Fibroblast of villous mesenchyme (primary cell): ENCODE measurements around the gene ZNF280D. TPM values are rescaled to one million over a fixed set of nuclear protein-coding genes. Genes with fewer than 3 reads are reported as not detected.

Experiments used
- DNase-seq: peaks from one replicate; pipeline ENCODE4 v3.0.0-alpha.2; 2010; ENCODE audit warnings: low read depth
- H3K4me3 ChIP-seq: 2 replicates; pipeline ENCODE4 v1.5.1; 2011; ENCODE audit warnings: low read depth, mild to moderate bottlenecking, low read length
- total RNA-seq: library from RNA; depleted of rRNA; stranded (reverse); fragments of >200 nt; gene quantifications from 2 replicates; pipeline ENCODE4 v1.2.3, GENCODE V29; 2012
- TF ChIP-seq, protein P1 (sequence below): IDR thresholded peaks from 2 replicates; pipeline ENCODE4 v1.5.1; 2012; ENCODE audit warnings: low read depth, mild to moderate bottlenecking, low read length; ENCODE audit not compliant: insufficient read depth

The ZNF280D gene
- total RNA-seq, 1 donor = 51.8 TPM

- TF ChIP-seq, protein P1, sequence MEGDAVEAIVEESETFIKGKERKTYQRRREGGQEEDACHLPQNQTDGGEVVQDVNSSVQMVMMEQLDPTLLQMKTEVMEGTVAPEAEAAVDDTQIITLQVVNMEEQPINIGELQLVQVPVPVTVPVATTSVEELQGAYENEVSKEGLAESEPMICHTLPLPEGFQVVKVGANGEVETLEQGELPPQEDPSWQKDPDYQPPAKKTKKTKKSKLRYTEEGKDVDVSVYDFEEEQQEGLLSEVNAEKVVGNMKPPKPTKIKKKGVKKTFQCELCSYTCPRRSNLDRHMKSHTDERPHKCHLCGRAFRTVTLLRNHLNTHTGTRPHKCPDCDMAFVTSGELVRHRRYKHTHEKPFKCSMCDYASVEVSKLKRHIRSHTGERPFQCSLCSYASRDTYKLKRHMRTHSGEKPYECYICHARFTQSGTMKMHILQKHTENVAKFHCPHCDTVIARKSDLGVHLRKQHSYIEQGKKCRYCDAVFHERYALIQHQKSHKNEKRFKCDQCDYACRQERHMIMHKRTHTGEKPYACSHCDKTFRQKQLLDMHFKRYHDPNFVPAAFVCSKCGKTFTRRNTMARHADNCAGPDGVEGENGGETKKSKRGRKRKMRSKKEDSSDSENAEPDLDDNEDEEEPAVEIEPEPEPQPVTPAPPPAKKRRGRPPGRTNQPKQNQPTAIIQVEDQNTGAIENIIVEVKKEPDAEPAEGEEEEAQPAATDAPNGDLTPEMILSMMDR = no peak
- DNase-seq = no peak
- no peak overlapping the region for H3K4me3 ChIP-seq
These were observed 93.7 kb downstream of the ZNF280D start for GRCh38 chr15:56639631-56640030.

GRCh38 chr15:56631765-56632164 is 101.5 kb downstream of the ZNF280D start:
- no peak for DNase-seq
- TF ChIP-seq, protein P1 = no peak
- no peak overlapping the region for H3K4me3 ChIP-seq

DNA sequence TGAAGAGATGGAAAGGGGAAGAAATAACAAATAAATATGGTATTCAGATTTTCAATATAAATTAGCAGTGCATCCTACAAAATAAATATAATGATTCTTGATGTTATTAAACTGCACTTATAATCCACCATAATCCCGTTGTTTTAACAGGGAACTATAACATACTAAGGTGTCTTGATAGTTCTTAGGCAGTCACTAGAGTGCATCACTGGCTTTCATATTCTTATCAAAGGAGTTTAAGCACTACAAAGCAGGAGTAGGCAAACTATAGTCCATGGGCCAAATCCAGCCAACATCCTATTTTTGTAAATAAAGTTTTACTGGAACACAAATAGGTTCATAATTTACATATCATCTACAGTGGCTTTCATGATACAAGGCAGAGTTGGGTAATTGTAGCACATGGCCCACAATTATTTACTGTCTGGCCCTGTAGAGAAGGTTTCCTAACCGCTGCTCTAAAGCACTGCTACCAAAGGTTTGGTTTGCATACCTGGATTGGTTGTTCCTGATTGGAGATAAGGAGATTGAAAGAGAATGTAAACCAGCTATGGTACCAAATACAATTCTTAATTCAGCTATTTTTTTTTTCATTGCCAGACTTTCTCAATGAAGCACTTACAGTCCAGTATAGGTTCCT is 104.3 kb downstream of the ZNF280D start:
- H3K4me3 ChIP-seq = no peak overlapping the region
- peak; percentile 32 for DNase-seq
- TF ChIP-seq, protein P1 = no peak

DNA sequence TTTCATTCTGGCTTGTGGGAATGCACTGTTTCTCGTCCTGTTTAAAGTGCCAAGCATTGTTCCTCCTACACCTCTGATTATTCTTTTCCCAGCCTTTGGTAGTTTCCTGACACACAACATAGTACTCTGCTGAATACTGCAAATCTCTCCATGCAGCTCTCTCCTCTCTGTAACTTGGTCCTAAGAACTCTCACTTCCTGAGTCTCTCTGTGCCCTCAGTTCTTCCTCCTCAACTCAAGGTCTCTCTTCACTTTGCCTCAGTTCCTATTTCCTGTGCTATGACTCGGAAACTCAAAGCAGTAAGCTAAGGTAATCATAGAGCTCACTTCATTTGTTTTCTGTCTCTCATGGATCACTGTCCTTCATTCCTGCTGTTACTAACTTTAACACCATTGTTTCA is 113.4 kb downstream of the ZNF280D start:
- no peak overlapping the region for H3K4me3 ChIP-seq
- TF ChIP-seq, protein P1 = no peak
- no peak for DNase-seq

DNA sequence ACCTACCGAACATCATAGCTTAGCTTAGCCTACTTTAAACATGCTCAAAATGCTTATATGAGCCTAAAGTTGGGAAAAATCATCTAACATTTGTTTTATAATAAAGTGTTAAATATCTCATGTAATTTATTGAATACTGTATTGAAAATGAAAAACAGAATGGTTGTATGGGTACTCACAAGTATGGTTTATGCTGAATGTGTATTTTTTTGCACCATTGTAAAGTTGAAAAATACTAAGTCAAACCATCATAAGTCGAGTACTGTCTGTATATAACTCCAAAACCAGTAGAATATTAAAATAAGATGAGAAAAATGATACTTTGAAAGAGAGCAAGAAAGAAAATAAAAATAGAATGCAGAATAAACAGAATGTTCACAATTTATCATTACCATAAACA is 115.7 kb downstream of the ZNF280D start:
- TF ChIP-seq, protein P1 = no peak
- H3K4me3 ChIP-seq = no peak overlapping the region
- no peak for DNase-seq

DNA sequence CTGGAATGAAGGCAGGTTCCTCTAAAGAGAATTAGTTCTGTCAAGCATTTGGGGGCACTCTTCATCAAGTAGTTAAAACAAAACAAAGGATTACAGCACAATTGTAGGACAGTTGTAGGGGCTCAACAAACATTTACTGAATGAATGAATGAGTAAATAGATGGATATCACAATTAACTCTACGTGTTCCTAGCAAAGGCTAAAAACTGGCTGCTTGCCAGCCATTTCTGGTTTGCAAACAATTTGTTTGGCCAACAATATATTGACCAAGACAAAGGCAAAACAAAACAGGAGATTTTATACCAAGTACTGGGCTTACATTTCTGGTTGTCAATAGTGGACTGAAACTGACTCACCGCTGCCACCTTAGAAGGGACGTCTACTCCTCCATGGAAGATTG is 116.8 kb downstream of the ZNF280D start:
- H3K4me3 ChIP-seq = no peak overlapping the region
- TF ChIP-seq, protein P1 = no peak
- DNase-seq = no peak

- TF ChIP-seq, protein P1 = no peak
- H3K4me3 ChIP-seq = no peak overlapping the region
- DNase-seq = no peak
These were observed 119.5 kb downstream of the ZNF280D start for GRCh38 chr15:56613811-56614210.
